SK-N-MC (cell line): ENCODE results near the gene CLASP1.
A peak's percentile ranks its signal among the peaks of the same experiment; 100 is the strongest.

Source experiments
- DNase-seq: peaks from one replicate; pipeline ENCODE4 v3.0.0-alpha.2; 2011; ENCODE audit warnings: low read depth, low spot score
- H3K27ac ChIP-seq: fragments of 200-600 bp; sonication (generic); 2 replicates; pipeline ENCODE4 v1.5.1; 2016; ENCODE audit warnings: mixed run types
- H3K36me3 ChIP-seq: fragments of 200-600 bp; sonication (generic); 2 replicates; pipeline ENCODE4 v1.6.1; 2017; ENCODE audit warnings: antibody characterized with exemption, low read length, mixed read lengths; ENCODE audit not compliant: insufficient read depth
- H3K4me3 ChIP-seq: fragments of 200-600 bp; sonication (generic); 2 replicates; pipeline ENCODE4 v1.5.1; 2016
- H3K9ac ChIP-seq: fragments of 200-600 bp; sonication (generic); 2 replicates; pipeline ENCODE4 v1.8.0; 2017; ENCODE audit warnings: mixed run types, mixed read lengths; ENCODE audit not compliant: insufficient read length
- H3K9me3 ChIP-seq: fragments of 200-600 bp; sonication (generic); 2 replicates; pipeline ENCODE4 v1.6.1; 2017; ENCODE audit warnings: low read depth, mild to moderate bottlenecking, antibody characterized with exemption, low read length, moderate library complexity, mixed read lengths
- EZH2 ChIP-seq: fragments of 200-600 bp; sonication (generic); IDR thresholded peaks from one replicate; pipeline ENCODE4 v1.6.1; 2017; ENCODE audit warnings: antibody characterized with exemption
- FOXP2 ChIP-seq: optimal IDR thresholded peaks from 2 replicates; pipeline ENCODE3; 2011; ENCODE audit warnings: mild to moderate bottlenecking, moderate library complexity; ENCODE audit not compliant: insufficient read depth; ENCODE audit errors: extremely low read length, control extremely low read depth
- POLR2AphosphoS5 ChIP-seq: IDR thresholded peaks from 2 replicates; pipeline ENCODE4 v1.6.1; 2012; ENCODE audit warnings: mild to moderate bottlenecking, low read depth, low read length, borderline replicate concordance

The CLASP1 gene

GRCh38 chr2:121362774-121363173 is 286.5 kb downstream of the CLASP1 start:
- Histone ChIP-seq H3K36me3 (peaks cover 25% of the 10 kb centered on the region; the same call in 1 of the 2 replicates), H3K9me3 (no peaks in the 10 kb centered on the region), H3K27ac (no peak overlapping the region), H3K9ac (no peak overlapping the region), H3K4me3 (no peak overlapping the region)
- TF ChIP-seq FOXP2 (no peak), POLR2AphosphoS5 (no peak), EZH2 (no peak)
- no peak for DNase-seq

- Histone ChIP-seq H3K9ac (no peak overlapping the region), H3K4me3 (no peak overlapping the region), H3K36me3 (peaks cover 20% of the 10 kb centered on the region; the same call in 1 of the 2 replicates), H3K27ac (no peak overlapping the region), H3K9me3 (no peaks in the 10 kb centered on the region)
- TF ChIP-seq EZH2, result no peak
- TF ChIP-seq POLR2AphosphoS5, result no peak
- no peak for TF ChIP-seq FOXP2
- no peak for DNase-seq
These were observed 287.0 kb downstream of the CLASP1 start for GRCh38 chr2:121362226-121362625.

GRCh38 chr2:121360566-121361300 is 288.5 kb downstream of the CLASP1 start:
- no peak overlapping the region for H3K9ac ChIP-seq
- no peak overlapping the region for H3K27ac ChIP-seq
- no peak for DNase-seq
- H3K9me3 ChIP-seq, result no peaks in the 10 kb centered on the region
- TF ChIP-seq EZH2, result no peak
- TF ChIP-seq POLR2AphosphoS5, result no peak
- TF ChIP-seq FOXP2, result no peak
- peaks cover 19% of the 10 kb centered on the region; the same call in 1 of the 2 replicates for H3K36me3 ChIP-seq
- H3K4me3 ChIP-seq, result no peak overlapping the region

GRCh38 chr2:121359716-121360565 is 289.3 kb downstream of the CLASP1 start:
- DNase-seq, result no peak
- TF ChIP-seq EZH2 (no peak), FOXP2 (no peak), POLR2AphosphoS5 (no peak)
- Histone ChIP-seq H3K4me3 (no peak overlapping the region), H3K9ac (no peak overlapping the region), H3K36me3 (peaks cover 21% of the 10 kb centered on the region; the same call in 1 of the 2 replicates), H3K27ac (no peak overlapping the region), H3K9me3 (no peaks in the 10 kb centered on the region)

GRCh38 chr2:121359170-121359569 is 290.1 kb downstream of the CLASP1 start:
- DNase-seq, result no peak
- peaks cover 24% of the 10 kb centered on the region for H3K36me3 ChIP-seq
- H3K27ac ChIP-seq, result no peak overlapping the region
- no peaks in the 10 kb centered on the region for H3K9me3 ChIP-seq
- H3K9ac ChIP-seq, result no peak overlapping the region
- TF ChIP-seq POLR2AphosphoS5 (no peak), FOXP2 (no peak), EZH2 (no peak)
- no peak overlapping the region for H3K4me3 ChIP-seq

GRCh38 chr2:121358291-121358690 is 291.0 kb downstream of the CLASP1 start:
- H3K9ac ChIP-seq, result no peak overlapping the region
- no peak overlapping the region for H3K4me3 ChIP-seq
- no peak for DNase-seq
- H3K9me3 ChIP-seq, result no peaks in the 10 kb centered on the region
- no peak for TF ChIP-seq POLR2AphosphoS5
- no peak for TF ChIP-seq EZH2
- TF ChIP-seq FOXP2, result no peak
- peaks cover 27% of the 10 kb centered on the region for H3K36me3 ChIP-seq
- no peak overlapping the region for H3K27ac ChIP-seq

DNA sequence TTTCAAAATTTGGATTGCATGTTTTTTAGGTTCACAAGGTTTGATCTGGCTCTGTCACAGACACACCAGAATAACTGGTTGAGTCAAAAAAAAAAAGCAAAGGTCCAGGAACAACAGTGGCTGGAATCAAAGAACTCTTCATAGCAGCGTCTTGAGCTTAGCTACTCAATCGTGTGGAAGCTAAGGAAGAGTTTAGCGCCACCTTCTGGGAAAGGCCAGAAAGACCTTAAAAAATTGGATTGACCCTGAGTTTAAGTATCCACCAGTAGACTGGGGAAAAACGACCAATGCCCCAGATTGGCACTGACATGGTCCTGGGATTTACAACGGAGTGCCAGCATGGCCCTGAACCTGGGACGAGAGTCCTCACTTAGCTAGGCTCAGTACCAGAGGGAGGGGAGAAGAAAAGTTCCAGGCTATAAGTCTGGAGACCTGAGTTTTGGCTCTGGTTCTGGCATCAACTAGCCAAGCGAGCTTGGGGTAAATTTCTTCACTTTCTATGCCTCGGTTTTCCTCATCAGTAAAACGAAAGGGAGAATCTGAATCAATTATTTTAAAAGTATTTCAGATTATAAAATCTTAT is 293.1 kb downstream of the CLASP1 start:
- TF ChIP-seq FOXP2 (no peak), EZH2 (no peak), POLR2AphosphoS5 (no peak)
- DNase-seq, result peak; percentile 34
- H3K9me3 ChIP-seq, result no peaks in the 10 kb centered on the region
- H3K36me3 ChIP-seq, result peaks cover 18% of the 10 kb centered on the region
- H3K4me3 ChIP-seq, result no peak overlapping the region
- no peak overlapping the region for H3K9ac ChIP-seq
- H3K27ac ChIP-seq, result no peak overlapping the region

DNA sequence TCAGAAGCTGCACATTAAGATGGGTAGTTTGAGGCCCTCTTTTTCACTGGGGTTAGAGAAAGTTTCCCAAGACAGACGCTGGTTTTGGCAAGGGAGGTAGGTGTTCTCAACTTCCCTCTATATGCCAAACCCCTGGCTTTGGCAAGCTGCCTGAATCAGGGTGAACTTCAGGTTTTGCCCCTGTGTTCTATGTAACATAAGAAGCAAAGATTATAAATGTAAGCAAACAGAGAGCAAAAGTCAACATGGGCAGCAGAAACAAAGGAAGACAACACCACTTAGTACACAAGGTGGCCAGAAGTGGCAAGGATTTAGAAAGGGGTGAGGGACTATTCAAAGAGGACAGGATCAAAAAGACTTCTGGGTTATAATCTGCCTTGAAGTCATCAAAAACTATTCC is 293.8 kb downstream of the CLASP1 start:
- peaks cover 22% of the 10 kb centered on the region for H3K36me3 ChIP-seq
- no peak overlapping the region for H3K27ac ChIP-seq
- DNase-seq, result no peak

More for the DNA sequence above, 293.8 kb downstream of the CLASP1 start:
- Histone ChIP-seq H3K9ac (no peak overlapping the region), H3K4me3 (no peak overlapping the region), H3K9me3 (no peaks in the 10 kb centered on the region)
- no peak for TF ChIP-seq POLR2AphosphoS5
- no peak for TF ChIP-seq EZH2
- TF ChIP-seq FOXP2, result no peak
